CD4-positive, alpha-beta T cell treated with Interferon gamma for 1 hour (primary cell): ENCODE data around the gene ARHGAP32.

Experiments used
- DNase-seq: peaks from one replicate; pipeline ENCODE4 v3.0.0-alpha.2; 2020

Gene ARHGAP32

GRCh38 chr11:128949791-128950454 is 242.2 kb downstream of the ARHGAP32 start:
- no peak for DNase-seq

GRCh38 chr11:128948583-128948982 is 243.5 kb downstream of the ARHGAP32 start:
- no peak for DNase-seq

GRCh38 chr11:128947773-128948172 is 244.4 kb downstream of the ARHGAP32 start:
- no peak for DNase-seq

GRCh38 chr11:128946648-128947047 is 245.5 kb downstream of the ARHGAP32 start:
- DNase-seq = no peak

- DNase-seq = no peak
Observed at GRCh38 chr11:128943428-128943976, 248.6 kb downstream of the ARHGAP32 start.

- DNase-seq = no peak
Observed at GRCh38 chr11:128942817-128943427, 249.2 kb downstream of the ARHGAP32 start, which contains the start of gene TP53AIP1. TSS of gene TP53AIP1 (minus strand) at chr11:128942871. CDS start at chr11:128937818, 5,053 bp downstream.

- no peak for DNase-seq
Observed at GRCh38 chr11:128942272-128942612, 249.9 kb downstream of the ARHGAP32 start.

- no peak for DNase-seq
Observed at GRCh38 chr11:128941573-128942271, 250.4 kb downstream of the ARHGAP32 start.

GRCh38 chr11:128941110-128941509 is 251.0 kb downstream of the ARHGAP32 start:
- DNase-seq = no peak

- no peak for DNase-seq
Observed at GRCh38 chr11:128940603-128941002, 251.5 kb downstream of the ARHGAP32 start.

GRCh38 chr11:128940156-128940555 is 252.0 kb downstream of the ARHGAP32 start:
- no peak for DNase-seq

GRCh38 chr11:128939591-128939990 is 252.5 kb downstream of the ARHGAP32 start:
- DNase-seq = no peak

- DNase-seq = no peak
Observed at GRCh38 chr11:128938156-128938885, 253.8 kb downstream of the ARHGAP32 start.

GRCh38 chr11:128937480-128937879 is 254.6 kb downstream of the ARHGAP32 start:
- no peak for DNase-seq

GRCh38 chr11:128936606-128937251 is 255.4 kb downstream of the ARHGAP32 start:
- DNase-seq = no peak

- no peak for DNase-seq
Observed at GRCh38 chr11:128934926-128935325, 257.2 kb downstream of the ARHGAP32 start.

- no peak for DNase-seq
Observed at GRCh38 chr11:128934351-128934750, 257.8 kb downstream of the ARHGAP32 start.

- no peak for DNase-seq
Observed at GRCh38 chr11:128933481-128934178, 258.5 kb downstream of the ARHGAP32 start.

GRCh38 chr11:128931668-128932067 is 260.5 kb downstream of the ARHGAP32 start:
- DNase-seq = no peak

GRCh38 chr11:128931066-128931465 is 261.1 kb downstream of the ARHGAP32 start:
- no peak for DNase-seq

- DNase-seq = no peak
Observed at GRCh38 chr11:128929991-128930390, 262.1 kb downstream of the ARHGAP32 start.

GRCh38 chr11:128929468-128929867 is 262.7 kb downstream of the ARHGAP32 start:
- no peak for DNase-seq
